Measurements from ENCODE around the gene ATP5F1C.

GRCh38 chr10:7833210-7833609 is 45.2 kb downstream of the ATP5F1C start:
- TF ChIP-seq EZH2 (IDR thresholded peaks at IDR 0.05; ENCODE audit: low read length, unreplicated experiment): no peak
- TF ChIP-seq CTCF (conservative IDR thresholded peaks at IDR 0.05; ENCODE audit: low read depth, low read length): no peak
- no peak for TF ChIP-seq EZH2phosphoT487 (IDR thresholded peaks at IDR 0.05; ENCODE audit: borderline replicate concordance, low read length)
